HepG2 (cell line): Measurements from ENCODE around the gene BBS5. TPM values are rescaled to one million over a fixed set of nuclear protein-coding genes. Genes with fewer than 3 reads are reported as not detected.

Source experiments
- GZF1 ChIP-seq: sonication (generic); formaldehyde crosslinking; IDR thresholded peaks from 2 replicates; pipeline ENCODE4 v1.5.1; 2020; ENCODE audit warnings: mild to moderate bottlenecking, missing genetic modification reagents
- IRF2 ChIP-seq: IDR thresholded peaks from 2 replicates; pipeline ENCODE4 v1.6.1; 2018; ENCODE audit warnings: missing genetic modification reagents, missing compliant biosample characterization
- MED8 ChIP-seq: sonication (generic); formaldehyde crosslinking; IDR thresholded peaks from 2 replicates; pipeline ENCODE4 v1.8.1; 2023; ENCODE audit warnings: mild to moderate bottlenecking, missing genetic modification reagents; ENCODE audit not compliant: insufficient replicate concordance
- SP1 ChIP-seq, 2 experiments: fragments of 450-650 bp in 1 of 2; sonication (generic) in 1 of 2; formaldehyde crosslinking in 1 of 2; IDR thresholded peaks; 2 replicates each; pipeline versions ENCODE4 v1.4.0 to v1.6.1; 2016 to 2020; ENCODE audit warnings: missing genetic modification reagents in 1 of 2
- ZNF460 ChIP-seq: sonication (generic); formaldehyde crosslinking; IDR thresholded peaks from 2 replicates; pipeline ENCODE4 v1.5.1; 2020; ENCODE audit warnings: missing genetic modification reagents, mild to moderate bottlenecking, borderline replicate concordance
- polyA plus RNA-seq, 8 experiments: library from polyadenylated mRNA; depleted of rRNA in 3 of 8; stranded (reverse) in 7 of 8; unstranded in 1 of 8; fragments of >200 nt; fragmentation: Illumina TruSeq in 4 of 8; extraction: Trizol in 4 of 8; gene quantifications; 2 replicates each; pipeline versions ENCODE4 v1.2.1 to v1.2.3, GENCODE V29; 2011 to 2016; ENCODE audit warnings: low read depth in 4 of 8, missing spikeins in 1 of 8, mixed read lengths in 1 of 8; ENCODE audit not compliant: insufficient read depth in 1 of 8
- total RNA-seq, 5 experiments: library from RNA; depleted of rRNA; stranded (reverse); fragments of >200 nt; fragmentation: Illumina TruSeq; extraction: Trizol; gene quantifications; 2 replicates each; pipeline ENCODE4 v1.2.3, GENCODE V29; 2016; ENCODE audit warnings: low read depth in 1 of 5
- TF ChIP-seq, protein P1 (sequence below): sonication (generic); formaldehyde crosslinking; IDR thresholded peaks from 2 replicates; pipeline ENCODE4 v1.4.0; 2020; ENCODE audit warnings: low read depth, missing genetic modification reagents
- TF ChIP-seq, protein P2 (sequence below): sonication (generic); formaldehyde crosslinking; IDR thresholded peaks from 2 replicates; pipeline ENCODE4 v1.4.0; 2020; ENCODE audit warnings: missing genetic modification reagents
- TF ChIP-seq, protein P3 (sequence below): IDR thresholded peaks from 2 replicates; pipeline ENCODE4 v1.6.1; 2016; ENCODE audit warnings: missing compliant biosample characterization, missing genetic modification reagents, borderline replicate concordance
- TF ChIP-seq, protein P4 (sequence below): sonication (generic); formaldehyde crosslinking; IDR thresholded peaks from 2 replicates; pipeline ENCODE4 v1.5.1; 2020; ENCODE audit warnings: missing genetic modification reagents, mild to moderate bottlenecking, borderline replicate concordance

BBS5 gene
- total and polyA plus RNA-seq, 2 of the 13 experiments (the other 11 are each of a cell fraction or from before 2014, with no cell fraction given), result 1.8 to 4.5 TPM

DNA sequence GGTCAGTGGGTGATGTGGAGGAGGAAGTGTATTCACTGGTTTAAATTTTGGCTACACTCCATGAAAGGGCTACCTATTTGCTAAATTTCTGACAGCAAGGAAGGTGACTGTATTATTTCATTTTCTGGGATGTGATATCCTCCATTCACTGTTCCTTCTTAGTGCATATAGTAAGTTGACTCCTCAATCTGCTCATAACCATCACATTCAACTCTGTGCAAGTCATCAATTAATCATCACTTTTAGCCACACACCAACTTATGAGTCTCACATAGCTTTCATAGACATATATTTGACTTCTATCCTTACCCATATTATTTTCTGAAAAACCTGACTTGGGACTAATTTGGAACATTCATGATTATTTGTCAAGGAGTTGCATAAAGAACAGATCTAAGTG lies 47.2 kb downstream of the BBS5 start (continued):
- TF ChIP-seq, protein P1, sequence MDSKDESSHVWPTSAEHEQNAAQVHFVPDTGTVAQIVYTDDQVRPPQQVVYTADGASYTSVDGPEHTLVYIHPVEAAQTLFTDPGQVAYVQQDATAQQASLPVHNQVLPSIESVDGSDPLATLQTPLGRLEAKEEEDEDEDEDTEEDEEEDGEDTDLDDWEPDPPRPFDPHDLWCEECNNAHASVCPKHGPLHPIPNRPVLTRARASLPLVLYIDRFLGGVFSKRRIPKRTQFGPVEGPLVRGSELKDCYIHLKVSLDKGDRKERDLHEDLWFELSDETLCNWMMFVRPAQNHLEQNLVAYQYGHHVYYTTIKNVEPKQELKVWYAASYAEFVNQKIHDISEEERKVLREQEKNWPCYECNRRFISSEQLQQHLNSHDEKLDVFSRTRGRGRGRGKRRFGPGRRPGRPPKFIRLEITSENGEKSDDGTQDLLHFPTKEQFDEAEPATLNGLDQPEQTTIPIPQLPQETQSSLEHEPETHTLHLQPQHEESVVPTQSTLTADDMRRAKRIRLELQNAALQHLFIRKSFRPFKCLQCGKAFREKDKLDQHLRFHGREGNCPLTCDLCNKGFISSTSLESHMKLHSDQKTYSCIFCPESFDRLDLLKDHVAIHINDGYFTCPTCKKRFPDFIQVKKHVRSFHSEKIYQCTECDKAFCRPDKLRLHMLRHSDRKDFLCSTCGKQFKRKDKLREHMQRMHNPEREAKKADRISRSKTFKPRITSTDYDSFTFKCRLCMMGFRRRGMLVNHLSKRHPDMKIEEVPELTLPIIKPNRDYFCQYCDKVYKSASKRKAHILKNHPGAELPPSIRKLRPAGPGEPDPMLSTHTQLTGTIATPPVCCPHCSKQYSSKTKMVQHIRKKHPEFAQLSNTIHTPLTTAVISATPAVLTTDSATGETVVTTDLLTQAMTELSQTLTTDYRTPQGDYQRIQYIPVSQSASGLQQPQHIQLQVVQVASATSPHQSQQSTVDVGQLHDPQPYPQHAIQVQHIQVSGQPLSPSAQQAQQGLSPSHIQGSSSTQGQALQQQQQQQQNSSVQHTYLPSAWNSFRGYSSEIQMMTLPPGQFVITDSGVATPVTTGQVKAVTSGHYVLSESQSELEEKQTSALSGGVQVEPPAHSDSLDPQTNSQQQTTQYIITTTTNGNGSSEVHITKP, result no peak
- TF ChIP-seq SP1 (IDR thresholded peaks at IDR 0.05) (no peak), SP1 (CRISPR knock-in tag; IDR thresholded peaks at IDR 0.05) (no peak), MED8 (CRISPR knock-in tag) (no peak), GZF1 (CRISPR knock-in tag) (no peak), ZNF460 (CRISPR knock-in tag) (no peak), IRF2 (CRISPR knock-in tag) (no peak)
- TF ChIP-seq, protein P2, sequence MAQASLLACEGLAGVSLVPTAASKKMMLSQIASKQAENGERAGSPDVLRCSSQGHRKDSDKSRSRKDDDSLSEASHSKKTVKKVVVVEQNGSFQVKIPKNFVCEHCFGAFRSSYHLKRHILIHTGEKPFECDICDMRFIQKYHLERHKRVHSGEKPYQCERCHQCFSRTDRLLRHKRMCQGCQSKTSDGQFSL (CRISPR knock-in tag), result no peak
- TF ChIP-seq, protein P3, sequence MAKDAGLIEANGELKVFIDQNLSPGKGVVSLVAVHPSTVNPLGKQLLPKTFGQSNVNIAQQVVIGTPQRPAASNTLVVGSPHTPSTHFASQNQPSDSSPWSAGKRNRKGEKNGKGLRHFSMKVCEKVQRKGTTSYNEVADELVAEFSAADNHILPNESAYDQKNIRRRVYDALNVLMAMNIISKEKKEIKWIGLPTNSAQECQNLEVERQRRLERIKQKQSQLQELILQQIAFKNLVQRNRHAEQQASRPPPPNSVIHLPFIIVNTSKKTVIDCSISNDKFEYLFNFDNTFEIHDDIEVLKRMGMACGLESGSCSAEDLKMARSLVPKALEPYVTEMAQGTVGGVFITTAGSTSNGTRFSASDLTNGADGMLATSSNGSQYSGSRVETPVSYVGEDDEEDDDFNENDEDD, result no peak
- TF ChIP-seq, protein P4, sequence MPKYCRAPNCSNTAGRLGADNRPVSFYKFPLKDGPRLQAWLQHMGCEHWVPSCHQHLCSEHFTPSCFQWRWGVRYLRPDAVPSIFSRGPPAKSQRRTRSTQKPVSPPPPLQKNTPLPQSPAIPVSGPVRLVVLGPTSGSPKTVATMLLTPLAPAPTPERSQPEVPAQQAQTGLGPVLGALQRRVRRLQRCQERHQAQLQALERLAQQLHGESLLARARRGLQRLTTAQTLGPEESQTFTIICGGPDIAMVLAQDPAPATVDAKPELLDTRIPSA, result no peak
- TF ChIP-seq, all 625 proteins: peak for 0
